Measurements from ENCODE around the gene KLHDC10.
A peak's percentile ranks its signal among the peaks of the same experiment; 100 is the strongest.

The KLHDC10 gene

GRCh38 chr7:130139193-130139960, 69.0 kb downstream of the KLHDC10 start:
- no peak overlapping the region for H3K4me3 ChIP-seq (replicated peaks; ENCODE audit: low read depth, low read length)
- H3K36me3 ChIP-seq (ENCODE audit: control insufficient read depth, insufficient read depth, low read length) = peaks cover 3% of the 10 kb centered on the region; the same call in 1 of the 2 replicates
- no peaks in the 10 kb centered on the region for H3K27me3 ChIP-seq (replicated peaks; ENCODE audit: control insufficient read depth, insufficient read depth, low read length)
- DNase-seq (ENCODE audit: extremely low read depth, insufficient read length) = no peak
- TF ChIP-seq CTCF (IDR thresholded peaks at IDR 0.05; ENCODE audit: insufficient read depth, low read length, poor library complexity, severe bottlenecking) = no peak

- Histone ChIP-seq H3K36me3 (ENCODE audit: control insufficient read depth, insufficient read depth, low read length) (no peaks in the 10 kb centered on the region), H3K4me3 (replicated peaks; ENCODE audit: low read depth, low read length) (peak overlapping the region; percentile 49; the same call in 1 of the 2 replicates), H3K27me3 (replicated peaks; ENCODE audit: control insufficient read depth, insufficient read depth, low read length) (no peaks in the 10 kb centered on the region)
- no peak for DNase-seq (ENCODE audit: extremely low read depth, insufficient read length)
- no peak for TF ChIP-seq CTCF (IDR thresholded peaks at IDR 0.05; ENCODE audit: insufficient read depth, low read length, poor library complexity, severe bottlenecking)
These were observed 70.3 kb downstream of the KLHDC10 start for GRCh38 chr7:130140551-130141160.

GRCh38 chr7:130141161-130141883, 71.0 kb downstream of the KLHDC10 start:
- no peak for TF ChIP-seq CTCF (IDR thresholded peaks at IDR 0.05; ENCODE audit: insufficient read depth, low read length, poor library complexity, severe bottlenecking)
- DNase-seq (ENCODE audit: extremely low read depth, insufficient read length) = no peak
- H3K27me3 ChIP-seq (replicated peaks; ENCODE audit: control insufficient read depth, insufficient read depth, low read length) = no peaks in the 10 kb centered on the region
- peak overlapping the region; percentile 49 for H3K4me3 ChIP-seq (replicated peaks; ENCODE audit: low read depth, low read length)
- H3K36me3 ChIP-seq (ENCODE audit: control insufficient read depth, insufficient read depth, low read length) = no peaks in the 10 kb centered on the region

GRCh38 chr7:130141884-130142653, 71.7 kb downstream of the KLHDC10 start:
- no peak for DNase-seq (ENCODE audit: extremely low read depth, insufficient read length)
- Histone ChIP-seq H3K27me3 (replicated peaks; ENCODE audit: control insufficient read depth, insufficient read depth, low read length) (no peaks in the 10 kb centered on the region), H3K36me3 (ENCODE audit: control insufficient read depth, insufficient read depth, low read length) (no peaks in the 10 kb centered on the region), H3K4me3 (replicated peaks; ENCODE audit: low read depth, low read length) (no peak overlapping the region)
- TF ChIP-seq CTCF (IDR thresholded peaks at IDR 0.05; ENCODE audit: insufficient read depth, low read length, poor library complexity, severe bottlenecking) = no peak

- H3K27me3 ChIP-seq (replicated peaks; ENCODE audit: control insufficient read depth, insufficient read depth, low read length) = no peaks in the 10 kb centered on the region
- no peak for DNase-seq (ENCODE audit: extremely low read depth, insufficient read length)
- H3K4me3 ChIP-seq (replicated peaks; ENCODE audit: low read depth, low read length) = no peak overlapping the region
- H3K36me3 ChIP-seq (ENCODE audit: control insufficient read depth, insufficient read depth, low read length) = no peaks in the 10 kb centered on the region
- no peak for TF ChIP-seq CTCF (IDR thresholded peaks at IDR 0.05; ENCODE audit: insufficient read depth, low read length, poor library complexity, severe bottlenecking)
These were observed 72.5 kb downstream of the KLHDC10 start for GRCh38 chr7:130142654-130143333.

All from GM06990 (cell line).